Endothelial cell (in vitro differentiated cells): Measurements from ENCODE around the gene MAGEB1. TPM values are rescaled to one million over a fixed set of nuclear protein-coding genes. Genes with fewer than 3 reads are reported as not detected.

Source experiments
- DNase-seq: peaks from one replicate; pipeline ENCODE4 v3.0.0; 2021; ENCODE audit warnings: low spot score
- H3K27ac Mint-ChIP-seq: one replicate; pipeline ENCODE4 v1.8.0; 2021; ENCODE audit warnings: mixed read lengths, inconsistent platforms; ENCODE audit not compliant: unreplicated experiment
- H3K27me3 Mint-ChIP-seq: one replicate; pipeline ENCODE4 v1.8.0; 2021; ENCODE audit warnings: mild to moderate bottlenecking, moderate library complexity, mixed read lengths, inconsistent platforms; ENCODE audit not compliant: unreplicated experiment
- H3K36me3 Mint-ChIP-seq: one replicate; pipeline ENCODE4 v1.8.0; 2021; ENCODE audit warnings: mild to moderate bottlenecking, low read depth, mixed read lengths, inconsistent platforms; ENCODE audit not compliant: unreplicated experiment
- H3K4me1 Mint-ChIP-seq: one replicate; pipeline ENCODE4 v1.8.0; 2021; ENCODE audit warnings: mild to moderate bottlenecking, mixed read lengths, inconsistent platforms; ENCODE audit not compliant: unreplicated experiment
- H3K4me3 Mint-ChIP-seq: one replicate; pipeline ENCODE4 v1.8.0; 2021; ENCODE audit warnings: mild to moderate bottlenecking, mixed read lengths, inconsistent platforms; ENCODE audit not compliant: unreplicated experiment
- H3K9me3 Mint-ChIP-seq: one replicate; pipeline ENCODE4 v1.8.0; 2021; ENCODE audit warnings: mixed read lengths, inconsistent platforms; ENCODE audit not compliant: unreplicated experiment
- total RNA-seq: library from RNA; stranded (reverse); fragmentation: NEBNext Ultra II Directional; extraction: Animal tissue kit (Norgen Biotek cat#: 25700); gene quantifications from one replicate; pipeline ENCODE4 v1.2.1, GENCODE V29; 2021; ENCODE audit not compliant: unreplicated experiment
- TF ChIP-seq, protein P1 (sequence below): fragments of 200-600 bp; sonication (generic); IDR thresholded peaks from one replicate; pipeline ENCODE4 v1.5.0; 2021; ENCODE audit warnings: antibody characterized with exemption; ENCODE audit not compliant: unreplicated experiment

MAGEB1 gene
- total RNA-seq, 1 donor from 2014 or later = not detected

- Mint-ChIP-seq H3K4me3 (no peak overlapping the region), H3K4me1 (no peaks in the 10 kb centered on the region), H3K36me3 (no peaks in the 10 kb centered on the region), H3K9me3 (no peaks in the 10 kb centered on the region), H3K27me3 (no peaks in the 10 kb centered on the region), H3K27ac (no peak overlapping the region)
- no peak for DNase-seq
- TF ChIP-seq, protein P1, sequence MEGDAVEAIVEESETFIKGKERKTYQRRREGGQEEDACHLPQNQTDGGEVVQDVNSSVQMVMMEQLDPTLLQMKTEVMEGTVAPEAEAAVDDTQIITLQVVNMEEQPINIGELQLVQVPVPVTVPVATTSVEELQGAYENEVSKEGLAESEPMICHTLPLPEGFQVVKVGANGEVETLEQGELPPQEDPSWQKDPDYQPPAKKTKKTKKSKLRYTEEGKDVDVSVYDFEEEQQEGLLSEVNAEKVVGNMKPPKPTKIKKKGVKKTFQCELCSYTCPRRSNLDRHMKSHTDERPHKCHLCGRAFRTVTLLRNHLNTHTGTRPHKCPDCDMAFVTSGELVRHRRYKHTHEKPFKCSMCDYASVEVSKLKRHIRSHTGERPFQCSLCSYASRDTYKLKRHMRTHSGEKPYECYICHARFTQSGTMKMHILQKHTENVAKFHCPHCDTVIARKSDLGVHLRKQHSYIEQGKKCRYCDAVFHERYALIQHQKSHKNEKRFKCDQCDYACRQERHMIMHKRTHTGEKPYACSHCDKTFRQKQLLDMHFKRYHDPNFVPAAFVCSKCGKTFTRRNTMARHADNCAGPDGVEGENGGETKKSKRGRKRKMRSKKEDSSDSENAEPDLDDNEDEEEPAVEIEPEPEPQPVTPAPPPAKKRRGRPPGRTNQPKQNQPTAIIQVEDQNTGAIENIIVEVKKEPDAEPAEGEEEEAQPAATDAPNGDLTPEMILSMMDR = no peak
Observed at GRCh38 chrX:30282527-30282926, 35.6 kb downstream of the MAGEB1 start.

DNA sequence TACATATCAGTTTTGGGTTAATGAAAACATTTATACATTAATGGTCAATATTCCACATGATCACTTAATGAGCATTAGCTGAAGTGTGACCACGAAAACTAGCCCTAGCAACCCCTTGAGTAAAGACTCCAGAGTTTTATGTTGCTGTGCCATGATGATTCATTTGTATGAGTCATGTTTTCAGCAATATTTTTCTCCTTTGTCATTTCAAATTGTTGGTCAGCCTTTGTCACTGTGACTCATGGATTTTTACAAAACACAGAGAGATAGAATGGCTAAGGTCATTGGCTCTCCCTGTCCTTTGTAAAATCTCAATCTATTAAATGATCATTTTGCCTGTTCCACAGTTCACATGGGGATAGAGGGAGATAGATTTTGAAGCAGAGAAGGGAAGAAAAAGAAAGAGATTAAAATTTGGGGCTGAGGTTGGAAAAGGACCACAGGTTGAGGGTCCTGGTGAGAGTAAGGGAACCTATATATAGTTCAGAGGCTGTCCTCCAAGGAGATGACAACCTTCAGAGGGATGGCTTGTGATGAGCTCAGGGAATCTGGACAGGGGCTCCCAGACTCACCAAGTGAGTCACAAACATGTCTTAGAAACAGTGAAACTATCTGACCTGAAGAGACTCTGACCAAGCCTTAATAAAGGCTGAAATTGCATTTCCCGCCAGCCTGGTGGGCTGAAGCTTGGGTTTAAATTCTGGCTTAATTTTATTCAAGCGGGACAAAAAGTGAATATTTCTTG is 36.7 kb downstream of the MAGEB1 start:
- Mint-ChIP-seq H3K27ac (no peak overlapping the region), H3K36me3 (no peaks in the 10 kb centered on the region), H3K9me3 (no peaks in the 10 kb centered on the region), H3K4me1 (no peaks in the 10 kb centered on the region), H3K27me3 (no peaks in the 10 kb centered on the region), H3K4me3 (no peak overlapping the region)
- DNase-seq = no peak
- TF ChIP-seq, protein P1 = no peak

GRCh38 chrX:30296408-30297254 is 49.7 kb downstream of the MAGEB1 start:
- H3K9me3 Mint-ChIP-seq = no peaks in the 10 kb centered on the region
- peaks cover 1% of the 10 kb centered on the region for H3K27me3 Mint-ChIP-seq
- TF ChIP-seq, protein P1 = no peak
- no peaks in the 10 kb centered on the region for H3K36me3 Mint-ChIP-seq
- DNase-seq = no peak
- no peak overlapping the region for H3K4me3 Mint-ChIP-seq
- no peak overlapping the region for H3K27ac Mint-ChIP-seq
- H3K4me1 Mint-ChIP-seq = no peaks in the 10 kb centered on the region

DNA sequence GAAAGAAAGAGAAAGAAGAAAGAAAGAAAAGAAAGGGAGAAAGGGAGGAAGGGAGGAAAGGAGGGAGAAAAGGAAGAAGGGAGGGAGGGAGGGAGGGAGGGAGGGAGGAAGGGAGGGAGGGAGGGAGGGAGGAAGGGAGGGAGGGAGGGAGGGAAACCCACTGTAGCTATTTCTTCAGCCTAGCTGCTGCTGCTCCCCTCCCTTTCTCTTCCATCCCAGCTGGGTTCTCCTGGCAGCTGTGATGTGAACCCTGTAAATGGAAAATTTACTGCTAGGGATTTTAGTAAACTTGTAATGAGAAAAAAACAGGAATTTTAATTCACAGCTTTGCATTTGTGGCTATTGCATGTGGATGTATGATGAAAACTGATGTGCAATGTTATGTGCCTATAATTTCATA is 54.3 kb downstream of the MAGEB1 start:
- no peak for DNase-seq
- peaks cover 1% of the 10 kb centered on the region for H3K27me3 Mint-ChIP-seq
- H3K4me3 Mint-ChIP-seq = no peak overlapping the region
- H3K9me3 Mint-ChIP-seq = no peaks in the 10 kb centered on the region
- no peak overlapping the region for H3K27ac Mint-ChIP-seq
- H3K4me1 Mint-ChIP-seq = no peaks in the 10 kb centered on the region
- TF ChIP-seq, protein P1 = no peak
- no peaks in the 10 kb centered on the region for H3K36me3 Mint-ChIP-seq

Other genes with a start within 250 kb of the MAGEB1 start
- not detected for gene MAGEB2, start 31.6 kb upstream of the MAGEB1 start, total RNA-seq
- gene MAGEB3, start 16.5 kb upstream of the MAGEB1 start, total RNA-seq = not detected
- not detected for gene MAGEB4, start 5.1 kb upstream of the MAGEB1 start, total RNA-seq
- not detected for gene NR0B1, start 62.2 kb downstream of the MAGEB1 start, total RNA-seq